Measurements from ENCODE around the gene C1orf87. TPM values are rescaled to one million over a fixed set of nuclear protein-coding genes. Genes with fewer than 3 reads are reported as not detected.

The C1orf87 gene
- total and polyA plus RNA-seq, 2 donors (not counting 3 experiments of a cell fraction or from before 2014, with no cell fraction given): not detected

- no peak overlapping the region for H3K4me2 ChIP-seq (ENCODE audit: insufficient read depth, low read length)
- no TSS peak for BruUV-seq (replicated peaks)
- no peaks in the 10 kb centered on the region for H3K4me1 ChIP-seq (ENCODE audit: control insufficient read depth, extremely low read depth, insufficient read depth, low read length)
- TF ChIP-seq POLR2AphosphoS5 (IDR thresholded peaks at IDR 0.05; ENCODE audit: insufficient read depth, low read depth, low read length) (no peak), CTCF (IDR thresholded peaks at IDR 0.05; ENCODE audit: extremely low read depth in 1 of 2, insufficient read depth in 1 of 2, low read depth in 1 of 2, low read length in 2 of 2) (no peak), MAX (IDR thresholded peaks at IDR 0.05; ENCODE audit: insufficient read depth, insufficient read length) (no peak), POLR2A (IDR thresholded peaks at IDR 0.05; ENCODE audit: low read depth, low read length) (no peak), JUN (IDR thresholded peaks at IDR 0.05; ENCODE audit: borderline replicate concordance, insufficient read depth, insufficient read length, low read depth) (no peak)
- FAIRE-seq (no peak), DNase-seq (ENCODE audit: low read depth, low spot score) (no peak)
- H3K9me1 ChIP-seq (replicated peaks; ENCODE audit: control insufficient read depth, extremely low read depth, insufficient read depth, low read length): no peaks in the 10 kb centered on the region
- dilution Hi-C loops (cut with MboI; ENCODE audit: extremely low pct_ligation_motif_present, low sequenced_read_pairs): no loop called here
- H3K79me2 ChIP-seq (ENCODE audit: control insufficient read depth, insufficient read depth, low read length): no peaks in the 10 kb centered on the region
- POLR2A ChIA-PET: no interaction called here
- no peak overlapping the region for H3K9ac ChIP-seq (replicated peaks; ENCODE audit: extremely low read depth, insufficient read depth, low read length)
- no peak overlapping the region for H3K4me3 ChIP-seq (replicated peaks in 1 of 3; ENCODE audit: insufficient read depth in 1 of 3, low read depth in 1 of 3, low read length in 3 of 3)
- H2AFZ ChIP-seq (ENCODE audit: low read depth, low read length): no peak overlapping the region
- no peaks in the 10 kb centered on the region for H3K27me3 ChIP-seq (ENCODE audit: control insufficient read depth in 2 of 2, insufficient read depth in 2 of 2, low read length in 2 of 2)
- intact Hi-C loops (cut with micrococcal nuclease): no loop called here
- H4K20me1 ChIP-seq (replicated peaks; ENCODE audit: control insufficient read depth, extremely low read depth, insufficient read depth, low read length): no peaks in the 10 kb centered on the region
- H3K27ac ChIP-seq (ENCODE audit: insufficient read depth, low read depth, low read length): no peak overlapping the region
- CTCF ChIA-PET: no interaction called here
- H3K36me3 ChIP-seq (ENCODE audit: control insufficient read depth in 2 of 2, extremely low read depth in 1 of 2, insufficient read depth in 2 of 2, low read length in 2 of 2): no peaks in the 10 kb centered on the region
- H3K9me3 ChIP-seq (replicated peaks; ENCODE audit: control insufficient read depth, insufficient read depth, low read length): no peaks in the 10 kb centered on the region
Measured at GRCh38 chr1:60090655-60091054, 17.1 kb upstream of the C1orf87 start.

GRCh38 chr1:60088620-60089155 is 15.1 kb upstream of the C1orf87 start:
- no peak overlapping the region for H3K27ac ChIP-seq (ENCODE audit: insufficient read depth, low read depth, low read length)
- BruUV-seq (replicated peaks): no TSS peak
- no peak overlapping the region for H3K4me2 ChIP-seq (ENCODE audit: insufficient read depth, low read length)
- FAIRE-seq (no peak), DNase-seq (ENCODE audit: low read depth, low spot score) (peak; percentile 10)
- intact Hi-C loops (cut with micrococcal nuclease): no loop called here
- no peaks in the 10 kb centered on the region for H3K4me1 ChIP-seq (ENCODE audit: control insufficient read depth, extremely low read depth, insufficient read depth, low read length)
- no peaks in the 10 kb centered on the region for H3K27me3 ChIP-seq (ENCODE audit: control insufficient read depth in 2 of 2, insufficient read depth in 2 of 2, low read length in 2 of 2)
- H3K9me1 ChIP-seq (replicated peaks; ENCODE audit: control insufficient read depth, extremely low read depth, insufficient read depth, low read length): no peaks in the 10 kb centered on the region
- H4K20me1 ChIP-seq (replicated peaks; ENCODE audit: control insufficient read depth, extremely low read depth, insufficient read depth, low read length): no peaks in the 10 kb centered on the region
- POLR2A ChIA-PET: no interaction called here
- H2AFZ ChIP-seq (ENCODE audit: low read depth, low read length): no peak overlapping the region
- H3K9ac ChIP-seq (replicated peaks; ENCODE audit: extremely low read depth, insufficient read depth, low read length): no peak overlapping the region
- TF ChIP-seq CTCF (IDR thresholded peaks at IDR 0.05; ENCODE audit: extremely low read depth in 1 of 2, insufficient read depth in 1 of 2, low read depth in 1 of 2, low read length in 2 of 2) (peak in 1 of 2 donors; percentile 4), POLR2A (IDR thresholded peaks at IDR 0.05; ENCODE audit: low read depth, low read length) (no peak)
- no peaks in the 10 kb centered on the region for H3K9me3 ChIP-seq (replicated peaks; ENCODE audit: control insufficient read depth, insufficient read depth, low read length)
- dilution Hi-C loops (cut with MboI; ENCODE audit: extremely low pct_ligation_motif_present, low sequenced_read_pairs): no loop called here
- no peak overlapping the region for H3K4me3 ChIP-seq (replicated peaks in 1 of 3; ENCODE audit: insufficient read depth in 1 of 3, low read depth in 1 of 3, low read length in 3 of 3)
- CTCF ChIA-PET: interaction anchor here (1.0 to 1.4 kb wide), 3 partner anchors 10 to 45 kb away, joined by 3 to 4 read pairs (median 3); no protein-coding TSS in a partner anchor
- no peaks in the 10 kb centered on the region for H3K79me2 ChIP-seq (ENCODE audit: control insufficient read depth, insufficient read depth, low read length)
- H3K36me3 ChIP-seq (ENCODE audit: control insufficient read depth in 2 of 2, extremely low read depth in 1 of 2, insufficient read depth in 2 of 2, low read length in 2 of 2): no peaks in the 10 kb centered on the region

Measured in endothelial cell of umbilical vein (primary cell).